ENCODE data around the gene MAST1. TPM values are rescaled to one million over a fixed set of nuclear protein-coding genes. Genes with fewer than 3 reads are reported as not detected.

Gene MAST1
- total and polyA plus RNA-seq, 4 donors = 0.08 to 0.54 (median 0.23) TPM

DNA sequence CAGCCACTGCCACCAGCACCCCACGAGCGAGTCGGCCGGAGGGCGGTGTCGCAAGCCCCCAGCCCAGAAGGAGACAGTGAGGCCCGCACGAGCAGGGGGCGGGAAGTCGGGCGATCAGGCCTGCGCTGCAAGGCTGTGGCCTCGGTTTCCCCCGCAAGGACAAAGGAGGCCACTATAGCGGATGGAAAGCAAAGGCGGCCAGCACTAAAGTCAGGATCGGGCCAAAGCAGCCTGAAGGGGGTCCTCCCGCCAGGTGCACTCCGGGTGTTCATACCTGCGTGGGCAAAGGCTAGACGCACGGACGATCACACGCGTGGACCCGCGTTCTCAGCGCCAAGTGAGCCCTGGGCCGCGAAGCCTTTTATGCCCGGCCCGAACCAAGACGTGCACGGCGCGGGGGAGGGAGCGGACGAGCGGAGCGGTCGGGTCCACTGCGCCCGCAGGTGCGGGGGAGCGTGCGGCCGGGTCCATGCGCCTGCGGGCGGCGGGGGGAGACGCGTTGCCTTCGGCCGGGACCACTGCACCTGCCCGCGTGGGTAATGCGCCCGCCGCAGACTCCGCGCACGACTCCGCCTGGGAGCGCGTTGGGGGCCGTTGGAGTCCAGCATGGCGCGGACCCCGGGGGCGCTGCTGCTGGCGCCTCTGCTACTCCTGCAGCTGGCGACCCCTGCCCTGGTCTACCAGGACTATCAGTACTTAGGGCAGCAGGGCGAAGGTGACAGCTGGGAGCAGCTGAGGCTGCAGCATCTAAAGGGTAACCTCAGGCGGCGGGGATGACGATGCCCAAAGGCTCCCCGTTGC is 36.6 kb upstream of the MAST1 start, which contains the start of the genes PRDX2 and THSD8 (continued):
- TF ChIP-seq, protein P1, sequence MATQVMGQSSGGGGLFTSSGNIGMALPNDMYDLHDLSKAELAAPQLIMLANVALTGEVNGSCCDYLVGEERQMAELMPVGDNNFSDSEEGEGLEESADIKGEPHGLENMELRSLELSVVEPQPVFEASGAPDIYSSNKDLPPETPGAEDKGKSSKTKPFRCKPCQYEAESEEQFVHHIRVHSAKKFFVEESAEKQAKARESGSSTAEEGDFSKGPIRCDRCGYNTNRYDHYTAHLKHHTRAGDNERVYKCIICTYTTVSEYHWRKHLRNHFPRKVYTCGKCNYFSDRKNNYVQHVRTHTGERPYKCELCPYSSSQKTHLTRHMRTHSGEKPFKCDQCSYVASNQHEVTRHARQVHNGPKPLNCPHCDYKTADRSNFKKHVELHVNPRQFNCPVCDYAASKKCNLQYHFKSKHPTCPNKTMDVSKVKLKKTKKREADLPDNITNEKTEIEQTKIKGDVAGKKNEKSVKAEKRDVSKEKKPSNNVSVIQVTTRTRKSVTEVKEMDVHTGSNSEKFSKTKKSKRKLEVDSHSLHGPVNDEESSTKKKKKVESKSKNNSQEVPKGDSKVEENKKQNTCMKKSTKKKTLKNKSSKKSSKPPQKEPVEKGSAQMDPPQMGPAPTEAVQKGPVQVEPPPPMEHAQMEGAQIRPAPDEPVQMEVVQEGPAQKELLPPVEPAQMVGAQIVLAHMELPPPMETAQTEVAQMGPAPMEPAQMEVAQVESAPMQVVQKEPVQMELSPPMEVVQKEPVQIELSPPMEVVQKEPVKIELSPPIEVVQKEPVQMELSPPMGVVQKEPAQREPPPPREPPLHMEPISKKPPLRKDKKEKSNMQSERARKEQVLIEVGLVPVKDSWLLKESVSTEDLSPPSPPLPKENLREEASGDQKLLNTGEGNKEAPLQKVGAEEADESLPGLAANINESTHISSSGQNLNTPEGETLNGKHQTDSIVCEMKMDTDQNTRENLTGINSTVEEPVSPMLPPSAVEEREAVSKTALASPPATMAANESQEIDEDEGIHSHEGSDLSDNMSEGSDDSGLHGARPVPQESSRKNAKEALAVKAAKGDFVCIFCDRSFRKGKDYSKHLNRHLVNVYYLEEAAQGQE (IDR thresholded peaks at IDR 0.05) = peak; percentile 12
- no peak for TF ChIP-seq JUND (IDR thresholded peaks at IDR 0.05)
- TF ChIP-seq, protein P2, sequence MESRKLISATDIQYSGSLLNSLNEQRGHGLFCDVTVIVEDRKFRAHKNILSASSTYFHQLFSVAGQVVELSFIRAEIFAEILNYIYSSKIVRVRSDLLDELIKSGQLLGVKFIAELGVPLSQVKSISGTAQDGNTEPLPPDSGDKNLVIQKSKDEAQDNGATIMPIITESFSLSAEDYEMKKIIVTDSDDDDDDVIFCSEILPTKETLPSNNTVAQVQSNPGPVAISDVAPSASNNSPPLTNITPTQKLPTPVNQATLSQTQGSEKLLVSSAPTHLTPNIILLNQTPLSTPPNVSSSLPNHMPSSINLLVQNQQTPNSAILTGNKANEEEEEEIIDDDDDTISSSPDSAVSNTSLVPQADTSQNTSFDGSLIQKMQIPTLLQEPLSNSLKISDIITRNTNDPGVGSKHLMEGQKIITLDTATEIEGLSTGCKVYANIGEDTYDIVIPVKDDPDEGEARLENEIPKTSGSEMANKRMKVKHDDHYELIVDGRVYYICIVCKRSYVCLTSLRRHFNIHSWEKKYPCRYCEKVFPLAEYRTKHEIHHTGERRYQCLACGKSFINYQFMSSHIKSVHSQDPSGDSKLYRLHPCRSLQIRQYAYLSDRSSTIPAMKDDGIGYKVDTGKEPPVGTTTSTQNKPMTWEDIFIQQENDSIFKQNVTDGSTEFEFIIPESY (IDR thresholded peaks at IDR 0.05) = no peak

DNA sequence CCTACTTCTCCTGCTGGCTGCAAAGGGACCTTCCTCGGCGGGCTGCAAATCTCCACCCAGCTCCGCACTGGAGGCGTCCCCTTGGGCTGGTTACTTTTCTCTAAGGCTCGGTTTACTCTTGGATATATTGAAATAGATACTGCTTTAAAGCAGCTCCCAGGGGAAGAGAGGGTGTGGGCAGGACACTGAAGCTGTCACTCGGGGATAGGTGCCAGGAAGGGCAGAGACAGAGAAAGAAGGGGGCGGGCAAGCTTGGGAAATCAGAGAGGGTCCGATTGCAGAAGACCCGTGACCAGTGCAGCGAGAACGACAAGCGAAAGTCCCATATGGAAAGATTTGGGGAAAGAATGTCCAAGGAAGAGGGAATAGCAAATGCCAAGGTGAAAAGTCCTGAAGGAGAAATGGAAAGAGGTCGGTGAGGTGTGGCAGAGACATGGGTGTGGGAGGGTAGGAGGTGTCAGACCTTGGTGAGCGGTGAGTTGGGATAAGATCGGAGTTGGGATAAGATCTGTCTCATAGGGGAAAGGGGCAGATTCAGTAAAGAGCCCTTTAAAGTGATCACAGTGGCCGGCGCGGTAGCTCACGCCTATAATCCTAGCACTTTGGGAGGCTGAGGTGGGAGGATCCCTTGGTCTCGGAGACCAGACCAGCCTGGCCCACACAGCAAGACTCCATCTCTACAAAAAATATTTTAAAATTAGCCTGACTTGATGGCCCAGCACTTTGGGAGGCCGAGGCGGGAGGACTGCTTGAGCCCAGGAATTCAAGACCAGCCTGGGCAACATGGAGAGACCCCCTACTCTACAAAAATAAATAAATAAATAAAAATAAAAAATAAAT is 35.8 kb upstream of the MAST1 start:
- H3K9ac ChIP-seq (ENCODE audit: low read depth in 1 of 2, low read length in 2 of 2) = no peak overlapping the region
- no peak for TF ChIP-seq YY1 (IDR thresholded peaks at IDR 0.05)
- TF ChIP-seq RAD21 (IDR thresholded peaks at IDR 0.05) = no peak
- TF ChIP-seq, protein P3, sequence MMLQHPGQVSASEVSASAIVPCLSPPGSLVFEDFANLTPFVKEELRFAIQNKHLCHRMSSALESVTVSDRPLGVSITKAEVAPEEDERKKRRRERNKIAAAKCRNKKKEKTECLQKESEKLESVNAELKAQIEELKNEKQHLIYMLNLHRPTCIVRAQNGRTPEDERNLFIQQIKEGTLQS (IDR thresholded peaks at IDR 0.05) = no peak
- no peak for TF ChIP-seq HNF4A (conservative IDR thresholded peaks at IDR 0.05)
- TF ChIP-seq EGR1 (IDR thresholded peaks at IDR 0.05; ENCODE audit: low read depth in 2 of 2) = no peak
- TF ChIP-seq GABPA (IDR thresholded peaks at IDR 0.05 in 1 of 2, conservative IDR thresholded peaks at IDR 0.05 in 1 of 2) = no peak
- TF ChIP-seq FOXA2 (IDR thresholded peaks at IDR 0.05) = no peak
- TF ChIP-seq RXRA (IDR thresholded peaks at IDR 0.05) = no peak
- H3K27me3 ChIP-seq (ENCODE audit: control insufficient read depth in 4 of 4, insufficient read depth in 4 of 4, low read length in 3 of 4) = no peaks in the 10 kb centered on the region
- no peak for DNase-seq (ENCODE audit: low spot score)
- H3K4me3 ChIP-seq (ENCODE audit: low read depth in 1 of 3, low read length in 3 of 3) = peak overlapping the region; percentile 55 to 78 (median 59)
- H3K36me3 ChIP-seq (ENCODE audit: control insufficient read depth in 4 of 4, insufficient read depth in 3 of 4, low read depth in 1 of 4, low read length in 3 of 4) = peaks cover 0 to 3% (median 1%) of the 10 kb centered on the region in 4 donors
- H3K4me1 ChIP-seq (ENCODE audit: control insufficient read depth in 4 of 4, insufficient read depth in 4 of 4, low read length in 3 of 4) = peaks cover 0 to 32% (median 24%) of the 10 kb centered on the region in 4 donors
- WGBS = 41% methylated on average over 22 of the region's 22 CpGs
- H3K9me3 ChIP-seq (ENCODE audit: control insufficient read depth in 4 of 4, low read length in 3 of 4) = no peaks in the 10 kb centered on the region
- no peak overlapping the region for H3K27ac ChIP-seq (ENCODE audit: low read depth in 1 of 2, low read length in 2 of 2)

DNA sequence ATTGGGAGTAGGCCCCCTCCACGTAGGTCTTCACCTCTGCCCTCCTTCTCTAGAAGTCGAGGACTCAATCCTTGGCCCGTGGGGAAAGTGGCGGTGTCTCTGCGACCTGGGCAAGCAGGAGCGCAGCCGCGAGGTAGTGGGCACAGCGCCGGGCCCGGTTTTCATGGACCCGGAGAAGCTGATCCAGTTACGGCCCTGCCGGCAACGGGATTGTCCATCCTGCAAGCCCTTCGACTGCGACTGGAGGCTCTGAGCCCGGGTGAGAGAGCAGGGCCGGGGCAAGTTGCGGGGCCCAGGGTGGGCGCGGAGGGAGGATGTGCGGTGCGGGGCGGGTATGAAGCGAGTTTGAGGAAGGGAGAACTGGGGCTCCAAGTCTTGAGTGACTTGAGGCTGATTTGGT is 34.3 kb upstream of the MAST1 start:
- no peak for DNase-seq (ENCODE audit: low spot score)
- 94% methylated on average over 26 of the region's 26 CpGs for WGBS
- peaks cover 0 to 32% (median 24%) of the 10 kb centered on the region in 4 donors for H3K4me1 ChIP-seq (ENCODE audit: control insufficient read depth in 4 of 4, insufficient read depth in 4 of 4, low read length in 3 of 4)
- no peak for TF ChIP-seq RAD21 (IDR thresholded peaks at IDR 0.05)
- TF ChIP-seq, protein P4, sequence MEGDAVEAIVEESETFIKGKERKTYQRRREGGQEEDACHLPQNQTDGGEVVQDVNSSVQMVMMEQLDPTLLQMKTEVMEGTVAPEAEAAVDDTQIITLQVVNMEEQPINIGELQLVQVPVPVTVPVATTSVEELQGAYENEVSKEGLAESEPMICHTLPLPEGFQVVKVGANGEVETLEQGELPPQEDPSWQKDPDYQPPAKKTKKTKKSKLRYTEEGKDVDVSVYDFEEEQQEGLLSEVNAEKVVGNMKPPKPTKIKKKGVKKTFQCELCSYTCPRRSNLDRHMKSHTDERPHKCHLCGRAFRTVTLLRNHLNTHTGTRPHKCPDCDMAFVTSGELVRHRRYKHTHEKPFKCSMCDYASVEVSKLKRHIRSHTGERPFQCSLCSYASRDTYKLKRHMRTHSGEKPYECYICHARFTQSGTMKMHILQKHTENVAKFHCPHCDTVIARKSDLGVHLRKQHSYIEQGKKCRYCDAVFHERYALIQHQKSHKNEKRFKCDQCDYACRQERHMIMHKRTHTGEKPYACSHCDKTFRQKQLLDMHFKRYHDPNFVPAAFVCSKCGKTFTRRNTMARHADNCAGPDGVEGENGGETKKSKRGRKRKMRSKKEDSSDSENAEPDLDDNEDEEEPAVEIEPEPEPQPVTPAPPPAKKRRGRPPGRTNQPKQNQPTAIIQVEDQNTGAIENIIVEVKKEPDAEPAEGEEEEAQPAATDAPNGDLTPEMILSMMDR (IDR thresholded peaks at IDR 0.05; ENCODE audit: low read depth, low read length, missing input control) = no peak
- TF ChIP-seq, protein P1 (IDR thresholded peaks at IDR 0.05) = no peak
- TF ChIP-seq HNF4G (IDR thresholded peaks at IDR 0.05) = no peak
- TF ChIP-seq, protein P3 (IDR thresholded peaks at IDR 0.05) = no peak
- no peak for TF ChIP-seq TAF1 (conservative IDR thresholded peaks at IDR 0.05)
- no peak for TF ChIP-seq RXRA (IDR thresholded peaks at IDR 0.05)
- TF ChIP-seq FOXA2 (IDR thresholded peaks at IDR 0.05) = no peak

More for the DNA sequence above, 34.3 kb upstream of the MAST1 start:
- Histone ChIP-seq H3K9me3 (ENCODE audit: control insufficient read depth in 4 of 4, low read length in 3 of 4) (no peaks in the 10 kb centered on the region), H3K27ac (ENCODE audit: low read depth in 1 of 2, low read length in 2 of 2) (no peak overlapping the region), H3K27me3 (ENCODE audit: control insufficient read depth in 4 of 4, insufficient read depth in 4 of 4, low read length in 3 of 4) (no peaks in the 10 kb centered on the region), H3K9ac (ENCODE audit: low read depth in 1 of 2, low read length in 2 of 2) (no peak overlapping the region), H3K36me3 (ENCODE audit: control insufficient read depth in 4 of 4, insufficient read depth in 3 of 4, low read depth in 1 of 4, low read length in 3 of 4) (peaks cover 0 to 3% (median 0%) of the 10 kb centered on the region in 4 donors), H3K4me3 (ENCODE audit: low read depth in 1 of 3, low read length in 3 of 3) (no peak overlapping the region)
